Heart right ventricle (tissue), 16 donors: ENCODE measurements around the gene SYNE1. TPM values are rescaled to one million over a fixed set of nuclear protein-coding genes. Genes with fewer than 3 reads are reported as not detected.

Source experiments
- ATAC-seq, 8 donors: fragments of 200-7000 bp; cut with Tn5 transposase; one replicate each; pipeline ENCODE4 v1.9.1; 2020; ENCODE audit warnings: mild to moderate bottlenecking in 8 of 8, moderate library complexity in 8 of 8, moderate number of reproducible peaks in 1 of 8
- DNase-seq, 2 donors: peaks; one replicate each; pipeline ENCODE4 v3.0.0-alpha.2; 2020
- H3K27ac ChIP-seq, 10 donors: fragments of 200-600 bp; sonication (generic) in 2 of 10; one replicate each; pipeline versions ENCODE4 v1.5.0 to v1.8.0; 2020 to 2022; ENCODE audit warnings: mild to moderate bottlenecking in 3 of 10
- H3K27me3 ChIP-seq, 7 donors: fragments of 200-600 bp; one replicate each; pipeline ENCODE4 v1.8.0; 2021 to 2022; ENCODE audit warnings: mild to moderate bottlenecking in 2 of 7
- H3K36me3 ChIP-seq, 9 donors: fragments of 200-600 bp; sonication (generic) in 1 of 9; one replicate each; pipeline versions ENCODE4 v1.5.0 to v1.8.0; 2020 to 2022; ENCODE audit warnings: mild to moderate bottlenecking in 2 of 9
- H3K4me1 ChIP-seq, 9 donors: fragments of 200-600 bp; sonication (generic) in 1 of 9; one replicate each; pipeline versions ENCODE4 v1.5.0 to v1.8.0; 2020 to 2022; ENCODE audit warnings: mild to moderate bottlenecking in 4 of 9
- H3K4me3 ChIP-seq, 10 donors: fragments of 200-600 bp; sonication (generic) in 2 of 10; one replicate each; pipeline versions ENCODE4 v1.5.0 to v1.8.0; 2020 to 2022; ENCODE audit warnings: mild to moderate bottlenecking in 7 of 10, moderate library complexity in 2 of 10
- H3K9me3 ChIP-seq, 11 donors: fragments of 200-600 bp in 10 of 11; sonication (generic) in 2 of 11; one replicate each; pipeline versions ENCODE4 v1.5.0 to v1.8.0; 2013 to 2022; ENCODE audit warnings: mild to moderate bottlenecking in 2 of 11, control low read depth in 1 of 11, moderate library complexity in 1 of 11
- WGBS, 2 donors: extraction: QIAGEN DNeasy Blood & Tissue Kit; methylation state at CpG; one replicate each; pipeline ENCODE4 v1.1.7; 2013; ENCODE audit warnings: inconsistent platforms in 1 of 2; 5-methylcytosine and 5-hydroxymethylcytosine counted together
- intact Hi-C, 10 donors: fragments of 100-400 bp; cut with DNase I; formaldehyde crosslinking; loops; one replicate each; pipeline versions ENCODE4 v1.11.1 to v1.14.2; 2022
- polyA plus RNA-seq, 2 donors: library from polyadenylated mRNA; stranded (reverse); fragments of 200-250 nt; gene quantifications; one replicate each; pipeline ENCODE4 v1.2.3, GENCODE V29; 2013
- total RNA-seq, 10 donors: library from RNA; stranded (reverse); fragmentation: NEBNext Ultra II Directional in 3 of 10; extraction: Animal tissue kit (Norgen Biotek cat#: 25700) in 3 of 10; gene quantifications; one replicate each; pipeline versions ENCODE4 v1.2.1 to v1.2.4, GENCODE V29; 2021 to 2023
- TF ChIP-seq, protein P1 (sequence below), 9 donors: fragments of 200-600 bp; sonication (generic) in 2 of 9; IDR thresholded peaks; one replicate each; pipeline versions ENCODE4 v1.5.0 to v1.8.0; 2021 to 2022; ENCODE audit warnings: antibody characterized with exemption in 9 of 9, mild to moderate bottlenecking in 5 of 9, moderate library complexity in 1 of 9
- donor health status: Arrhythmogenic right ventricular cardiomyopathy.
- donor health status: ischemic (EF 13 %, LVEDD 7.1; RV severe dilation, severe dysfunction).
- donor health status: healthy with polysubstance abuse.
- donor health status: DM: no; HTN: yes; CAD: no.
- donor health status: DM: no; HTN: no; CAD: no.
- donor health status: ischemic (EF 25% LVEDD 6.9; RV normal size, moderate dysfunction).
- donor health status: ischemic (EF 25% LVEDD 5.7; RV mildly dilated, moderate dysfunction).
- donor health status: healthy.
- donor health status: DM: yes; HTN: yes; CAD: no.
- donor health status: Ischemic cardiomyopathy.
- donor health status: ischemic (EF 35%, LVEDD 5.7; RV mildly dilated, moderate dysfunction).
- donor health status: nonischemic (EF 11% LVEDD 7.7; RV severe dilation, severe dysfunction).
- donor health status: DM: yes; HTN: yes; CAD: no.
- donor health status: PGD.
- donor health status: ischemic (EF 29% LVEDD 5.4; RV normal size, mild dysfunction).
- donor health status: nonischemic (EF 23%, LVEDD 6.1; RV moderate dilation, normal function).

The SYNE1 gene
- total and polyA plus RNA-seq, 12 donors, result 18.9 to 176 (median 126) TPM

DNA sequence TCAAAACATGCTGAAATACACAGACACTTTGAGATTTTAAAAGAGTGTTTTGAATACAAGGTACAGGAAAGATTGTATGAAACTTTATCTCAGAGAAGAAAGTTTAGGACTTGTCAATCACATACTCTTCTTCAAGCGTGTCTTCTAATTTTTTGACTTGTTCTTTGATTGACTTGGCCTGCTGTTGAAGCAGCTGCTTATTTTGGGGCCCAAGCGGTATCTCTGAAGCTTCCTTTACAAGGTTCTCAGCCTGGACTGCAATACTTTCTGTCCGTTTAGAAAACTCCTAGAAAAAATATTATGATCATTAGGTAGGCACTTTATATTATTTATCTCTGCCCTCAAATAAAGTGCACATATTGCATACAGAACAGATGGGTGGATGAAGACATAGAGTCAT lies 201.3 kb downstream of the SYNE1 start:
- TF ChIP-seq, protein P1, sequence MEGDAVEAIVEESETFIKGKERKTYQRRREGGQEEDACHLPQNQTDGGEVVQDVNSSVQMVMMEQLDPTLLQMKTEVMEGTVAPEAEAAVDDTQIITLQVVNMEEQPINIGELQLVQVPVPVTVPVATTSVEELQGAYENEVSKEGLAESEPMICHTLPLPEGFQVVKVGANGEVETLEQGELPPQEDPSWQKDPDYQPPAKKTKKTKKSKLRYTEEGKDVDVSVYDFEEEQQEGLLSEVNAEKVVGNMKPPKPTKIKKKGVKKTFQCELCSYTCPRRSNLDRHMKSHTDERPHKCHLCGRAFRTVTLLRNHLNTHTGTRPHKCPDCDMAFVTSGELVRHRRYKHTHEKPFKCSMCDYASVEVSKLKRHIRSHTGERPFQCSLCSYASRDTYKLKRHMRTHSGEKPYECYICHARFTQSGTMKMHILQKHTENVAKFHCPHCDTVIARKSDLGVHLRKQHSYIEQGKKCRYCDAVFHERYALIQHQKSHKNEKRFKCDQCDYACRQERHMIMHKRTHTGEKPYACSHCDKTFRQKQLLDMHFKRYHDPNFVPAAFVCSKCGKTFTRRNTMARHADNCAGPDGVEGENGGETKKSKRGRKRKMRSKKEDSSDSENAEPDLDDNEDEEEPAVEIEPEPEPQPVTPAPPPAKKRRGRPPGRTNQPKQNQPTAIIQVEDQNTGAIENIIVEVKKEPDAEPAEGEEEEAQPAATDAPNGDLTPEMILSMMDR (IDR thresholded peaks at IDR 0.05), result no peak
- DNase-seq, result no peak
- WGBS, 2 donors, result 87 to 92% methylated on average over 3 of the region's 3 CpGs
- Histone ChIP-seq H3K9me3 (no peaks in the 10 kb centered on the region), H3K4me1 (no peaks in the 10 kb centered on the region), H3K4me3 (no peak overlapping the region), H3K36me3 (peaks cover 0 to 45% (median 0%) of the 10 kb centered on the region in 9 donors), H3K27ac (no peak overlapping the region), H3K27me3 (no peaks in the 10 kb centered on the region)
- no peak for ATAC-seq
- intact Hi-C loops, result no loop called here

DNA sequence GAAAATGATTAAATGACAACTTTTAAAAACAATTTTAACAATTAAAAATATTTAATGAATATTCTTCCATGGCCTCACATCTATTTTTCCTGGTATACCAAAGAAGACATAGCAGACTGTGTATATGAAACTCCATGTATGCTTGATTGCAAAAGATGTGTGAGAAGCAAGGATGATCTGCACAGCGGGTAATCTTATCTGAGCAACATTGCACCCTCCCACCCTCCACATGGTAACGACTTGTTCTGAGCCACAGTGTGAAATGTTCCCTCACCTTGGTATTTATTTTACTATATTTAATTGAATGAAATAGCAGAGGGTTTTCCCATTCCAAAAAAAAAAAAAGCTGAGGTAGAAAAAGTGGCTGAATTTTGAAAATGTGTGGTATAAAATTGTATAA lies 204.4 kb downstream of the SYNE1 start:
- no peaks in the 10 kb centered on the region for H3K4me1 ChIP-seq
- no peaks in the 10 kb centered on the region for H3K27me3 ChIP-seq
- ATAC-seq (no peak), DNase-seq (no peak)
- no peak overlapping the region for H3K27ac ChIP-seq
- 59% methylated on average over 2 of the region's 2 CpGs for WGBS, 2 donors
- no peak overlapping the region for H3K4me3 ChIP-seq
- TF ChIP-seq, protein P1 (IDR thresholded peaks at IDR 0.05), result no peak
- intact Hi-C loops, result no loop called here
- H3K9me3 ChIP-seq, result no peaks in the 10 kb centered on the region
- peaks cover 0 to 57% (median 0%) of the 10 kb centered on the region in 9 donors for H3K36me3 ChIP-seq

DNA sequence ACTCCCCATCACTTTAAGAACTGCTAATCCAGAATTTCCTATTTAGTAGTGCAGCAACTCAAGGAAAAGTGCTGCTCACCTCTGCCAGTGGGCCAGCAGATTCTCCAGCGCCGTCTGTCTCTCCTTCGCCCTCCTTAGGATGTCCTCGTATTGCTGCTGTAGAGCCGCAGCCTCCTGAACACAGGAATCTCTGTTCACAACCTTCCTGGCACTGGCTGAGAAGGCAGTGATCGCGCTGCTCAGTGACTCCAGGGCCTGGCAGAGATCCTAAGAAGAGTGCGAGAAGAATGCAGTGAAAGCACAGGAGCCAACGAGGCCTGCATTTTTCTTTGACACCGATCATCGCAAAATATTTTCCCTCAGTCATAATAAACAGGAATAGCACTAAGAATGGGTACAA lies 209.0 kb downstream of the SYNE1 start:
- H3K36me3 ChIP-seq, result peaks cover 0 to 43% (median 0%) of the 10 kb centered on the region in 9 donors
- intact Hi-C loops, result no loop called here
- no peak overlapping the region for H3K27ac ChIP-seq
- H3K27me3 ChIP-seq, result no peaks in the 10 kb centered on the region
- DNase-seq (no peak), ATAC-seq (no peak)
- TF ChIP-seq, protein P1 (IDR thresholded peaks at IDR 0.05), result no peak
- no peaks in the 10 kb centered on the region for H3K4me1 ChIP-seq
- H3K4me3 ChIP-seq, result no peak overlapping the region
- H3K9me3 ChIP-seq, result no peaks in the 10 kb centered on the region
- 73 to 77% methylated on average over 11 of the region's 11 CpGs for WGBS, 2 donors

DNA sequence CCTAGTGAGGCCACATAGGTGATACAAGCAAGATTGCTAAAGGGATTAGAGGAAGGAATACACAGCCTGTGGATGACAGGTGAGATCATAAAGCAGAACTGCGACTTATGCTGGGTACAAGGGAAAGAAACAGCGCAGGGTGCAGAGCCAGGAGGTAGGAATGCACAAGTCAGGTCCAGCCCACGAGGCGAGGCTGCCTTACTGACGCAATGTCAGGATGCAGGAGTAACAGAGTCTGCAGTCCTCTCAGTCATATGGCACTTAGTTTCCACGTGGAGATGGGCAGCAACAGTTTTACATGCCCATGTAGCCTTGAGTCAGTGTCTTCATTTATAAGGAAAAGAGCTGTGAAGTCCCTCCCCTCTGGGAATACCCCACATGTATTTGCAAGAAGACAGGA lies 210.9 kb downstream of the SYNE1 start:
- Histone ChIP-seq H3K27ac (no peak overlapping the region), H3K4me3 (no peak overlapping the region), H3K36me3 (peaks cover 0 to 38% (median 0%) of the 10 kb centered on the region in 9 donors), H3K27me3 (no peaks in the 10 kb centered on the region), H3K9me3 (peaks cover 0 to 1% (median 0%) of the 10 kb centered on the region in 11 donors), H3K4me1 (no peaks in the 10 kb centered on the region)
- 80 to 84% methylated on average over 6 of the region's 6 CpGs for WGBS, 2 donors
- ATAC-seq, result no peak
- TF ChIP-seq, protein P1 (IDR thresholded peaks at IDR 0.05), result no peak
- intact Hi-C loops, result no loop called here
- DNase-seq, result no peak
